ENCODE measurements around the gene RASD1.
"Not testable (repeated sequence)": the region's sequence is repeated elsewhere in the genome, so short reads cannot be mapped to it uniquely, and the experiment has no call there.

GRCh38 chr17:17465878-17466277, 30.3 kb downstream of the RASD1 start:
- TF ChIP-seq CTCF (conservative IDR thresholded peaks at IDR 0.05); EZH2 (IDR thresholded peaks at IDR 0.05; ENCODE audit: low read depth): not testable (repeated sequence)

All from PC-9 (cell line).